ENCODE measurements around the gene CMPK1.

The CMPK1 gene

DNA sequence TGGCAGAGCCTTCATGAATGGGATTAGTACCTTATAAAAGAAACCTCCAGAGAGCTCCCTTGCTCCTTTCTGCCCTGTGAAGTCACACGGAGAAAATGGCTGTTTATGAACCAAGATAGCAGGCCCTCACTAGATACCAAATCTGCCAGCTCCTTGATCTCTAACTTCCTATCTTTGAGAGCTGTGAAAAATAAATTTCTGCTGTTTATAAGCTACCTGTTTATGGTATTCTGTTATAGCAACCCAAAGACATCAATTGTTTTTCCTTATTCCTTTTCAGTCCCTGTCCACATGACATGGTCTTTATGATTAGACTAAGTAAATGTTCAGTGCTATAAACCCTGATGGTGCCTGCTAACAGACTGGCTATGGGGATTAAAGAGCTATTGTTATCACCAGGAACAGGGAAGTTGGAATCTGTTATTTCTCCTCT, 10.0 kb upstream of the CMPK1 start:
- TF ChIP-seq, protein P1, sequence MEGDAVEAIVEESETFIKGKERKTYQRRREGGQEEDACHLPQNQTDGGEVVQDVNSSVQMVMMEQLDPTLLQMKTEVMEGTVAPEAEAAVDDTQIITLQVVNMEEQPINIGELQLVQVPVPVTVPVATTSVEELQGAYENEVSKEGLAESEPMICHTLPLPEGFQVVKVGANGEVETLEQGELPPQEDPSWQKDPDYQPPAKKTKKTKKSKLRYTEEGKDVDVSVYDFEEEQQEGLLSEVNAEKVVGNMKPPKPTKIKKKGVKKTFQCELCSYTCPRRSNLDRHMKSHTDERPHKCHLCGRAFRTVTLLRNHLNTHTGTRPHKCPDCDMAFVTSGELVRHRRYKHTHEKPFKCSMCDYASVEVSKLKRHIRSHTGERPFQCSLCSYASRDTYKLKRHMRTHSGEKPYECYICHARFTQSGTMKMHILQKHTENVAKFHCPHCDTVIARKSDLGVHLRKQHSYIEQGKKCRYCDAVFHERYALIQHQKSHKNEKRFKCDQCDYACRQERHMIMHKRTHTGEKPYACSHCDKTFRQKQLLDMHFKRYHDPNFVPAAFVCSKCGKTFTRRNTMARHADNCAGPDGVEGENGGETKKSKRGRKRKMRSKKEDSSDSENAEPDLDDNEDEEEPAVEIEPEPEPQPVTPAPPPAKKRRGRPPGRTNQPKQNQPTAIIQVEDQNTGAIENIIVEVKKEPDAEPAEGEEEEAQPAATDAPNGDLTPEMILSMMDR (IDR thresholded peaks at IDR 0.05): no peak

DNA sequence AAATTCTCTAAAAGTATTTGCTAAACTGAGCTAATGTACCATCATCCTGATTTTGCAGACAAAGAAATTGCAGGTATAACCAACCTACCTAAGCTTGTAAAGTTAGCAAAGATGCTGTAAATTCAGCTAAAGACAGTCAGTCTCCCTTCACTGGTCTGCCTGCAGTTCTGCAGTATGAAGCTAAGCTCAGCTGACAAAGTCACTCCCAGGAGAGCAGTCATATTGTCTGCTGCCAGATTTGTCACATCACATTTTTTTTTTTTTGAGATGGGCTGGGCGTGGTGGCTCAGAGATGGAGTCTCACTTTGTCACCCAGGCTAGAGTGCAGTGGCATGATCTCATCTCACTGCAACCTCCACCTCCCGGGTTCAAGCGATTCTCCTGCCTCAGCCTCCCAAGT, 8.9 kb upstream of the CMPK1 start:
- TF ChIP-seq, protein P1 (IDR thresholded peaks at IDR 0.05): no peak

DNA sequence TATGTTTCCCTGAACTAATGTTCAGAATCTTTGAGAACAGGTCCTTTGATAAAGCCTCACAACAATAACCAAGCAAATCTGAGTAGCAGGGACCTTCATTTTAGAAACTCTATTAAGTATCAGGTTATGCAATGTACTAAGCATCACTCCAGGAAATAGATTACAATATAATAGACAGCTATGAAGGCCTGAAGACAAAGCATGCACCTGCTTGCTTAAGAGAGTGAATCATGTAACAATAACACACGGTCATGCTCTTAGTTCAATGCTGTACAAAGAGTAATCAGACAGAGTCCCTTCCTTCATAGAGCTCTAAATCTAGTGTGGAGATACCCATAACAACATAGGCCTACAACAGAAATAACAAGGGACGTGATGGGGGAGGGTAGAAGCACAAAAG, 8.1 kb upstream of the CMPK1 start:
- TF ChIP-seq, protein P1 (IDR thresholded peaks at IDR 0.05): no peak

DNA sequence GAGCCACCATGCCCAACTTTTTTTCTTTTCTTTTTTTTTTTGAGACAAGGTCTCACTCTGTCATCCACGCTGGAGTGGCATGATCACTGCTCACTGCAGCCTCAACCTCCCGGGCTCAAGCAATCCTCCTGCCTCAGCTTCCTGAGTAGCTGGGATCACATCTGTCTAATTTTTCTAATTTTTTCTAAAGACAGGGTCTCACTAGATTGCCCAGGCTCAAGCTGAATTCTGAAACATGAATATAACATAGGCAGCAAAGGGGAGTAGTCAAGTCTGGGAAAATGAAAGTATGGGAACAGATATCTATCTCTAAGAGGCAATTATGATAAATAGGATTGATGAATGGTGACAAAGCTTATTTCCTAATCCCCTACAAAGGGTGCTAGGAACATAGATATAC, 7.3 kb upstream of the CMPK1 start:
- TF ChIP-seq, protein P1 (IDR thresholded peaks at IDR 0.05): no peak

DNA sequence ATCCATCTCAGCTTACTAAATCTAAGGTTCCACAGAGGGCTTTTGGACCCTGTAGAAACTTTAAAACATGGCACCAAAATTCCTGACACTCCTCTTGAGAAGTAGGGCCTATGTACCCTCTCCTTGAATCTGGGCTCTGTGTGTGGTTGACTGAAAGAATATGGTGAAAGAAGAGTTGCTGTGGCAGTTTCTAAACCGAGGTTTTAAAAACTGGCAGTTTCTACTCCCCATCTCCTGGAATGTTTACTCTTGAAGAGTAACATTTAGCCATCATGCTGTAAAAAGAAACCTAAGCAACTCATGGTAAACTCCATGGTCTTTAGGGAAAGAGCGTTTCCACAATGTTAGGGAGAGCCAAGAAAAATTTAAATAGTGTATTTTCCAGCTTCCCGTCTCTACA, 4.6 kb upstream of the CMPK1 start:
- TF ChIP-seq, protein P1 (IDR thresholded peaks at IDR 0.05): no peak

DNA sequence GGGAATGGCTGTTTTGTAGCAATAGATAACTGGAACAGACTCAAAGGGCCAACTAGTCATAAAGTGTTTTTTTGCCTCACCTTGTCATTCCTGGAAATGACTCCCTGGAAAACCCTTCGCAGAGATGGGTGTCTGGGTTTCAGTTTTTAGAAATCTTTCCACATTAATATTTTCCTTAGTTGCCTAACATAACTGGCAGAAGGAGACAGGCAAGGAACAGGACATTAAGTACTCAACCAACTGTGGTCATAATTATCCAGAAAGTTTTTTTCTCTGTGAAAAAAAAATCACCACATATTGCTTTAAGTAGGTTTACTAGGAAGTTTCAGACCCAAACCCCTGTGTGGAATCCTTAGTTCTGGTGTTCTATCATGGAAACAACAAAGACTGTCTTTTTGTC, 3.4 kb upstream of the CMPK1 start:
- TF ChIP-seq, protein P1 (IDR thresholded peaks at IDR 0.05): no peak

DNA sequence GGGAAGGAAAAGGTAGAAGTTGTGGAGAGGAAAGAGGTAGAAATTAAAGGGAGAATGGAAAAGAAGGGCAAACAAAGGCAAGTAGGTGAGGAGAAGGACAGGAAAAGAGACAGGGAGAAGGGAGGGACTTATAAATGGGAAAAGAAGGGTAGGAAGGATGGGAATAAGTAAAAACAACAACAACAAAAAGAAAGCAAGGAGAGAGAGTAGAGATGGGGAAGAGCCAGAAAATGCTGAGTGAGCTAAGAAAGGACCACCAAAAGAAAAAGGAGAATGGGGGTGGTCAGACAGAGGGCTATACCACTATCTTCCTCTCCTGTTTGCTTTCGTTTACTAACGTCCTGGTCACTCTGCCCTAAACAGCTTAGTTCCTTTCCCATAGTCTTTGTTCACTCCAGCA, 1.7 kb upstream of the CMPK1 start:
- TF ChIP-seq, protein P1 (IDR thresholded peaks at IDR 0.05): no peak
